Stomach (tissue), 4 donors: ENCODE measurements around the gene VAMP1.

Experiments
- POLR2A ChIP-seq, 4 donors: fragments of 450-650 bp; IDR thresholded peaks; one replicate each; pipeline ENCODE4 v1.6.1; 2016; ENCODE audit warnings: antibody characterized with exemption in 4 of 4, control low read depth in 2 of 4, mild to moderate bottlenecking in 1 of 4, moderate library complexity in 1 of 4
- TF ChIP-seq, protein P1 (sequence below), 7 experiments: fragments of 450-650 bp in 4 of 7; fragments of 200-600 bp in 3 of 7; sonication (generic) in 3 of 7; IDR thresholded peaks; one replicate each; pipeline ENCODE4 v1.5.1; 2016 to 2019; ENCODE audit warnings: antibody characterized with exemption in 7 of 7, control low read depth in 2 of 7, mild to moderate bottlenecking in 1 of 7

DNA sequence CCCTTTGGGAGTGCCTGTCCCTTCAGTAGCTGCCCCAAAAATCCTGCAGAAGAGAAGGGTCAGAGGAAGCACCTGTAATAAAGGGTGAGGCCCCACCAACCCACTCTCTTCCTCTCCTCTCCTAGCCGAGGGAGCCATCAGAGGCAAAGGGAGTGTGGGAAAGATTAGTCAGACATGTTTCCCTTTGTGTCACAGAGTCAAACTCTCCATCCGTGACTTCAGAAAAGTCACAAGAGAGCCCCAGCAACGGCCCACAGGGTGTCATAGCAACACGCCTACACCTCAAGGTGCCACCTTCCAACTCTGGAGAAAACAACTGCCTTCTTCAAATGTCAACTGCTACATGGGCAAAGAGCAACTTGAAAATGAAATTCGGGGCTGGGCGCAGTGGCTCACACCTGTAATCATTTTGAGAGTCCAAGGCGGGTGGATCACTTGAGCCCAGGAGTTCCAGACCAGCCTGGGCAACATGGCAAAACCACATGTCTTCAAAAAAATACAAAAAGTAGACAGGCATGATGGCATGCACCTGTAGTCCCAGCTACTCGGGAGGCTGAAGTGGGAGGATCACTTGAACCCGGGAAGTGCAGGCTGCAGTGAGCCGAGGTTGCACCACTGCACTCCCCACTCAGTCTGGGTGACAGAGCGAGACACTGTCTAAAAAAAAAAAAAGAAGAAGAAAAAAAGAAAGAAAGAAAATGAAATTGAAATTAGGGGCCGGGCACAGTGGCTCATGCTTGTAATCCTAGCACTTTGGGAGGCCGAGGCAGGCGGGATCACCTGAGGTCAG lies 43.4 kb downstream of the VAMP1 start:
- TF ChIP-seq, protein P1, sequence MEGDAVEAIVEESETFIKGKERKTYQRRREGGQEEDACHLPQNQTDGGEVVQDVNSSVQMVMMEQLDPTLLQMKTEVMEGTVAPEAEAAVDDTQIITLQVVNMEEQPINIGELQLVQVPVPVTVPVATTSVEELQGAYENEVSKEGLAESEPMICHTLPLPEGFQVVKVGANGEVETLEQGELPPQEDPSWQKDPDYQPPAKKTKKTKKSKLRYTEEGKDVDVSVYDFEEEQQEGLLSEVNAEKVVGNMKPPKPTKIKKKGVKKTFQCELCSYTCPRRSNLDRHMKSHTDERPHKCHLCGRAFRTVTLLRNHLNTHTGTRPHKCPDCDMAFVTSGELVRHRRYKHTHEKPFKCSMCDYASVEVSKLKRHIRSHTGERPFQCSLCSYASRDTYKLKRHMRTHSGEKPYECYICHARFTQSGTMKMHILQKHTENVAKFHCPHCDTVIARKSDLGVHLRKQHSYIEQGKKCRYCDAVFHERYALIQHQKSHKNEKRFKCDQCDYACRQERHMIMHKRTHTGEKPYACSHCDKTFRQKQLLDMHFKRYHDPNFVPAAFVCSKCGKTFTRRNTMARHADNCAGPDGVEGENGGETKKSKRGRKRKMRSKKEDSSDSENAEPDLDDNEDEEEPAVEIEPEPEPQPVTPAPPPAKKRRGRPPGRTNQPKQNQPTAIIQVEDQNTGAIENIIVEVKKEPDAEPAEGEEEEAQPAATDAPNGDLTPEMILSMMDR (IDR thresholded peaks at IDR 0.05): no peak
- TF ChIP-seq POLR2A (IDR thresholded peaks at IDR 0.05): no peak
